ENCODE measurements around the gene CXorf49.
"Not testable (repeated sequence)": the region's sequence is repeated elsewhere in the genome, so short reads cannot be mapped to it uniquely, and the experiment has no call there.

CXorf49 gene

GRCh38 chrX:71676068-71676795 lies 41.9 kb downstream of the CXorf49 start:
- not testable (repeated sequence) for FAIRE-seq; DNase-seq (ENCODE audit: insufficient read length, low spot score)

- not testable (repeated sequence) for DNase-seq (ENCODE audit: insufficient read length, low spot score); FAIRE-seq
Observed at GRCh38 chrX:71675636-71676035, 42.4 kb downstream of the CXorf49 start.

GRCh38 chrX:71671938-71672337 lies 46.1 kb downstream of the CXorf49 start:
- FAIRE-seq (peak; percentile 75), DNase-seq (ENCODE audit: insufficient read length, low spot score) (no peak)

- FAIRE-seq, result no peak
- DNase-seq (ENCODE audit: insufficient read length, low spot score), result no peak
Observed at GRCh38 chrX:71671043-71671780, 46.9 kb downstream of the CXorf49 start.

GRCh38 chrX:71669947-71670346 lies 48.1 kb downstream of the CXorf49 start:
- FAIRE-seq, result peak; percentile 99
- peak; percentile 45 for DNase-seq (ENCODE audit: insufficient read length, low spot score)

- no peak for FAIRE-seq
- DNase-seq (ENCODE audit: insufficient read length, low spot score), result no peak
Observed at GRCh38 chrX:71669492-71669891, 48.6 kb downstream of the CXorf49 start.

- DNase-seq (ENCODE audit: insufficient read length, low spot score) (no peak), FAIRE-seq (no peak)
Observed at GRCh38 chrX:71668248-71668595, 49.9 kb downstream of the CXorf49 start.

GRCh38 chrX:71667328-71668247 lies 50.5 kb downstream of the CXorf49 start, which contains the start of gene LOC101059915:
LOC101059915 (plus strand) TSS chrX:71667546.
- no peak for FAIRE-seq
- no peak for DNase-seq (ENCODE audit: insufficient read length, low spot score)

- FAIRE-seq, result no peak
Observed at GRCh38 chrX:71666240-71667223, 51.6 kb downstream of the CXorf49 start.

GRCh38 chrX:71665747-71666146 lies 52.3 kb downstream of the CXorf49 start:
- FAIRE-seq (no peak), DNase-seq (ENCODE audit: insufficient read length, low spot score) (no peak)

More at GRCh38 chrX:71666240-71667223, 51.6 kb downstream of the CXorf49 start:
- DNase-seq (ENCODE audit: insufficient read length, low spot score), result no peak

GRCh38 chrX:71664889-71665491 lies 53.1 kb downstream of the CXorf49 start:
- DNase-seq (ENCODE audit: insufficient read length, low spot score) (no peak), FAIRE-seq (no peak)
